ENCODE results near the gene CLASP1.
A peak's percentile ranks its signal among the peaks of the same experiment; 100 is the strongest.
"Not testable (repeated sequence)": the region's sequence is repeated elsewhere in the genome, so short reads cannot be mapped to it uniquely, and the experiment has no call there.

The CLASP1 gene

GRCh38 chr2:121336528-121337294, 312.6 kb downstream of the CLASP1 start:
- TF ChIP-seq POLR2AphosphoS5 (IDR thresholded peaks at IDR 0.05; ENCODE audit: low read depth, low read length): 0 out of 2 replicates have a peak, but pooled peaks have one; percentile 35
- TF ChIP-seq TAF1 (IDR thresholded peaks at IDR 0.05; ENCODE audit: low read depth, low read length): no peak
- DNase-seq (ENCODE audit: insufficient read length, low spot score) (no peak), FAIRE-seq (no peak)

GRCh38 chr2:121335294-121336290, 313.7 kb downstream of the CLASP1 start:
- no peak for TF ChIP-seq TAF1 (IDR thresholded peaks at IDR 0.05; ENCODE audit: low read depth, low read length)
- TF ChIP-seq POLR2AphosphoS5 (IDR thresholded peaks at IDR 0.05; ENCODE audit: low read depth, low read length): no peak
- no peak for TF ChIP-seq POLR2A (IDR thresholded peaks at IDR 0.05; ENCODE audit: low read depth, low read length)
- TF ChIP-seq POU2F2 (IDR thresholded peaks at IDR 0.05; ENCODE audit: low read depth, low read length): no peak
- no peak for TF ChIP-seq SPI1 (IDR thresholded peaks at IDR 0.05; ENCODE audit: low read depth, low read length)
- DNase-seq (ENCODE audit: insufficient read length, low spot score) (no peak), FAIRE-seq (no peak)

GRCh38 chr2:121334581-121335293, 314.5 kb downstream of the CLASP1 start:
- no peak for DNase-seq (ENCODE audit: insufficient read length, low spot score)
- FAIRE-seq: no peak
- TF ChIP-seq SPI1 (IDR thresholded peaks at IDR 0.05; ENCODE audit: low read depth, low read length) (no peak), POU2F2 (IDR thresholded peaks at IDR 0.05; ENCODE audit: low read depth, low read length) (no peak), PAX5 (IDR thresholded peaks at IDR 0.05; ENCODE audit: insufficient read depth, low read length, severe bottlenecking) (no peak), POLR2A (IDR thresholded peaks at IDR 0.05; ENCODE audit: low read depth, low read length) (no peak), POLR2AphosphoS5 (IDR thresholded peaks at IDR 0.05; ENCODE audit: low read depth, low read length) (no peak), TAF1 (IDR thresholded peaks at IDR 0.05; ENCODE audit: low read depth, low read length) (no peak)

- DNase-seq (ENCODE audit: insufficient read length, low spot score) (no peak), FAIRE-seq (peak; percentile 65)
- TF ChIP-seq POU2F2 (IDR thresholded peaks at IDR 0.05; ENCODE audit: low read depth, low read length) (no peak), POLR2A (IDR thresholded peaks at IDR 0.05; ENCODE audit: low read depth, low read length) (no peak), SPI1 (IDR thresholded peaks at IDR 0.05; ENCODE audit: low read depth, low read length) (no peak), POLR2AphosphoS5 (IDR thresholded peaks at IDR 0.05; ENCODE audit: low read depth, low read length) (no peak), PAX5 (IDR thresholded peaks at IDR 0.05; ENCODE audit: insufficient read depth, low read length, severe bottlenecking) (no peak), TAF1 (IDR thresholded peaks at IDR 0.05; ENCODE audit: low read depth, low read length) (no peak)
These were observed 315.3 kb downstream of the CLASP1 start for GRCh38 chr2:121333834-121334558.

GRCh38 chr2:121333231-121333630, 316.0 kb downstream of the CLASP1 start:
- DNase-seq (ENCODE audit: insufficient read length, low spot score) (no peak), FAIRE-seq (no peak)
- TF ChIP-seq POU2F2 (IDR thresholded peaks at IDR 0.05; ENCODE audit: low read depth, low read length): no peak
- no peak for TF ChIP-seq SPI1 (IDR thresholded peaks at IDR 0.05; ENCODE audit: low read depth, low read length)
- TF ChIP-seq POLR2A (IDR thresholded peaks at IDR 0.05; ENCODE audit: low read depth, low read length): no peak
- no peak for TF ChIP-seq TAF1 (IDR thresholded peaks at IDR 0.05; ENCODE audit: low read depth, low read length)
- TF ChIP-seq PAX5 (IDR thresholded peaks at IDR 0.05; ENCODE audit: insufficient read depth, low read length, severe bottlenecking): no peak
- no peak for TF ChIP-seq POLR2AphosphoS5 (IDR thresholded peaks at IDR 0.05; ENCODE audit: low read depth, low read length)

- DNase-seq (ENCODE audit: insufficient read length, low spot score); FAIRE-seq: not testable (repeated sequence)
These were observed 317.9 kb downstream of the CLASP1 start for GRCh38 chr2:121331324-121331723.

GRCh38 chr2:121330921-121331320, 318.3 kb downstream of the CLASP1 start:
- TF ChIP-seq SPI1 (IDR thresholded peaks at IDR 0.05; ENCODE audit: low read depth, low read length) (no peak), PAX5 (IDR thresholded peaks at IDR 0.05; ENCODE audit: insufficient read depth, low read length, severe bottlenecking) (no peak), TAF1 (IDR thresholded peaks at IDR 0.05; ENCODE audit: low read depth, low read length) (no peak), POLR2A (IDR thresholded peaks at IDR 0.05; ENCODE audit: low read depth, low read length) (no peak), POU2F2 (IDR thresholded peaks at IDR 0.05; ENCODE audit: low read depth, low read length) (no peak), POLR2AphosphoS5 (IDR thresholded peaks at IDR 0.05; ENCODE audit: low read depth, low read length) (no peak)
- FAIRE-seq (no peak), DNase-seq (ENCODE audit: insufficient read length, low spot score) (no peak)

- TF ChIP-seq POLR2A (IDR thresholded peaks at IDR 0.05; ENCODE audit: low read depth, low read length) (no peak), POU2F2 (IDR thresholded peaks at IDR 0.05; ENCODE audit: low read depth, low read length) (no peak)
- no peak for DNase-seq (ENCODE audit: insufficient read length, low spot score)
- FAIRE-seq: no peak
These were observed 319.5 kb downstream of the CLASP1 start for GRCh38 chr2:121329786-121330185.

- no peak for FAIRE-seq
- TF ChIP-seq TAF1 (IDR thresholded peaks at IDR 0.05; ENCODE audit: low read depth, low read length) (no peak), POLR2AphosphoS5 (IDR thresholded peaks at IDR 0.05; ENCODE audit: low read depth, low read length) (no peak), PAX5 (IDR thresholded peaks at IDR 0.05; ENCODE audit: insufficient read depth, low read length, severe bottlenecking) (no peak), POLR2A (IDR thresholded peaks at IDR 0.05; ENCODE audit: low read depth, low read length) (no peak), SPI1 (IDR thresholded peaks at IDR 0.05; ENCODE audit: low read depth, low read length) (no peak), POU2F2 (IDR thresholded peaks at IDR 0.05; ENCODE audit: low read depth, low read length) (no peak)
- no peak for DNase-seq (ENCODE audit: insufficient read length, low spot score)
These were observed 322.6 kb downstream of the CLASP1 start for GRCh38 chr2:121326628-121327027.

All from GM12891 (cell line).